GM06990 (cell line): ENCODE measurements around the gene RECK.
"Not testable (repeated sequence)": the region's sequence is repeated elsewhere in the genome, so short reads cannot be mapped to it uniquely, and the experiment has no call there.

Source experiments
- DNase-seq: peaks from one replicate; pipeline ENCODE4 v3.0.0-alpha.2; 2011; ENCODE audit not compliant: insufficient read length; ENCODE audit errors: extremely low read depth
- H3K27me3 ChIP-seq: replicated peaks from 2 replicates; pipeline ENCODE4 v1.6.0; 2011; ENCODE audit warnings: low read length; ENCODE audit not compliant: control insufficient read depth, insufficient read depth
- H3K36me3 ChIP-seq: 2 replicates; pipeline ENCODE4 v1.5.1; 2011; ENCODE audit warnings: low read length; ENCODE audit not compliant: control insufficient read depth, insufficient read depth
- H3K4me3 ChIP-seq: replicated peaks from 2 replicates; pipeline ENCODE4 v1.5.1; 2011; ENCODE audit warnings: low read depth, mild to moderate bottlenecking, control low read depth, low read length
- TF ChIP-seq, protein P1 (sequence below): IDR thresholded peaks from 2 replicates; pipeline ENCODE4 v1.5.1; 2011; ENCODE audit warnings: low read length, control low read depth, mild to moderate bottlenecking, inconsistent platforms; ENCODE audit not compliant: insufficient read depth, poor library complexity, severe bottlenecking

Gene RECK, protein sequence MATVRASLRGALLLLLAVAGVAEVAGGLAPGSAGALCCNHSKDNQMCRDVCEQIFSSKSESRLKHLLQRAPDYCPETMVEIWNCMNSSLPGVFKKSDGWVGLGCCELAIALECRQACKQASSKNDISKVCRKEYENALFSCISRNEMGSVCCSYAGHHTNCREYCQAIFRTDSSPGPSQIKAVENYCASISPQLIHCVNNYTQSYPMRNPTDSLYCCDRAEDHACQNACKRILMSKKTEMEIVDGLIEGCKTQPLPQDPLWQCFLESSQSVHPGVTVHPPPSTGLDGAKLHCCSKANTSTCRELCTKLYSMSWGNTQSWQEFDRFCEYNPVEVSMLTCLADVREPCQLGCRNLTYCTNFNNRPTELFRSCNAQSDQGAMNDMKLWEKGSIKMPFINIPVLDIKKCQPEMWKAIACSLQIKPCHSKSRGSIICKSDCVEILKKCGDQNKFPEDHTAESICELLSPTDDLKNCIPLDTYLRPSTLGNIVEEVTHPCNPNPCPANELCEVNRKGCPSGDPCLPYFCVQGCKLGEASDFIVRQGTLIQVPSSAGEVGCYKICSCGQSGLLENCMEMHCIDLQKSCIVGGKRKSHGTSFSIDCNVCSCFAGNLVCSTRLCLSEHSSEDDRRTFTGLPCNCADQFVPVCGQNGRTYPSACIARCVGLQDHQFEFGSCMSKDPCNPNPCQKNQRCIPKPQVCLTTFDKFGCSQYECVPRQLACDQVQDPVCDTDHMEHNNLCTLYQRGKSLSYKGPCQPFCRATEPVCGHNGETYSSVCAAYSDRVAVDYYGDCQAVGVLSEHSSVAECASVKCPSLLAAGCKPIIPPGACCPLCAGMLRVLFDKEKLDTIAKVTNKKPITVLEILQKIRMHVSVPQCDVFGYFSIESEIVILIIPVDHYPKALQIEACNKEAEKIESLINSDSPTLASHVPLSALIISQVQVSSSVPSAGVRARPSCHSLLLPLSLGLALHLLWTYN

DNA sequence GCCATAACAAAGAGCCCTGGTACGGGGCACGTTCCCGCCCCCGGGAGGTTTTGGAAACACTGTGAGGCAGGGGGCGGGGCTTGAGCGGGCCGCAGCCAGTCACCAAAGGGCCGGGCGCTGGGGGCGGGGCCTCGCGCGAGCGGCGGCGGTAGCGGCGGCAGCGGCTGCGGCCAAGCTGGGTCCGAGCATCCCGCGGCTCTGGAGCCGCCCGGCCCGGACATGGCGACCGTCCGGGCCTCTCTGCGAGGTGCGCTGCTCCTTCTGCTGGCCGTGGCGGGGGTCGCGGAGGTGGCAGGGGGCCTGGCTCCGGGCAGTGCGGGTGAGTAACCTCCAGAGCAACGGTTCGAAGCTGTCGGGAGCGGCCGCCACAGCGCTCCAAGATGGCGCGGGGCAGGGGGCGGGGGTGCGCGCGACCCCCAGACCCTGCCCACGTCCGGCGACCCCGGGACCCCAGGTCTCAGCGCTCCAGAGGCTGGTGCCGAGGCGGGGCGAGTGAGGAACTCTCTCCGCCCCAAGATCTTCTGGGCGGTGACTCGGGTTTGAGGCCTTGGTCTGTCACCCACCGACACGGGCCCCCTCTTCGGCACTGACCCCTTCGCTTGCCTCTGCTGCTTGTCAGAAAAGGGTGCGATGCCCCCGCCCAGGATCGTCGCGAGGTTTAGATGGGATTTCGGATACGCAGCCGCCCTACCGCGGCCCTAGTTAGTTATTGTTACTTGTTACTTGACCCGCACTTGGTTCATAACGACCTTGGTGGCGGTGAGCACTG lies at the start of gene RECK:
Gene RECK, plus strand, starts transcription at position 134 of the 769 bp plus-strand sequence. Its CDS starts 86 bp downstream, at position 220.
- DNase-seq: peak; percentile 77
- TF ChIP-seq, protein P1, sequence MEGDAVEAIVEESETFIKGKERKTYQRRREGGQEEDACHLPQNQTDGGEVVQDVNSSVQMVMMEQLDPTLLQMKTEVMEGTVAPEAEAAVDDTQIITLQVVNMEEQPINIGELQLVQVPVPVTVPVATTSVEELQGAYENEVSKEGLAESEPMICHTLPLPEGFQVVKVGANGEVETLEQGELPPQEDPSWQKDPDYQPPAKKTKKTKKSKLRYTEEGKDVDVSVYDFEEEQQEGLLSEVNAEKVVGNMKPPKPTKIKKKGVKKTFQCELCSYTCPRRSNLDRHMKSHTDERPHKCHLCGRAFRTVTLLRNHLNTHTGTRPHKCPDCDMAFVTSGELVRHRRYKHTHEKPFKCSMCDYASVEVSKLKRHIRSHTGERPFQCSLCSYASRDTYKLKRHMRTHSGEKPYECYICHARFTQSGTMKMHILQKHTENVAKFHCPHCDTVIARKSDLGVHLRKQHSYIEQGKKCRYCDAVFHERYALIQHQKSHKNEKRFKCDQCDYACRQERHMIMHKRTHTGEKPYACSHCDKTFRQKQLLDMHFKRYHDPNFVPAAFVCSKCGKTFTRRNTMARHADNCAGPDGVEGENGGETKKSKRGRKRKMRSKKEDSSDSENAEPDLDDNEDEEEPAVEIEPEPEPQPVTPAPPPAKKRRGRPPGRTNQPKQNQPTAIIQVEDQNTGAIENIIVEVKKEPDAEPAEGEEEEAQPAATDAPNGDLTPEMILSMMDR: no peak
- no peaks in the 10 kb centered on the region for H3K27me3 ChIP-seq
- H3K4me3 ChIP-seq: peak within 1 kb of the TSS; percentile 84
- H3K36me3 ChIP-seq: no peaks in the 10 kb centered on the region

DNA sequence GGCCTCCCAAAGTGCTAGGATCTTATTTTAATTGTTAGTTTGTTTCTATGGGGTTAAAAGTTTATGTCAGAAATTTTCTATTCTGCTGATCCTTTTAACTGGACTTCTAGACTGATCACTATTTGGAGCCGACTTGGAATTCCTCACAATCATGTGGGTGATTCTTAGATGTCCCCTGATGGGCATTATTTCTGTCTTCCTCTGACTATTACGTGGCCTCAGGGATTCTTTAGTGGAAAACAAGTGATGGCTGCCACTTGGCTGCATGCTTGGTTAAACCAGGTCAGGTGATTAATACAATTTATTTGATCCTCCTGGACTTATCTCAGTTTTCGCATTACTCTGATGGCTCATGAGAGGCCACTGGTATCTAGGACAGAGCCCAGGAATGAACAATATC lies 46.6 kb upstream of the RECK start:
- no peaks in the 10 kb centered on the region for H3K36me3 ChIP-seq
- DNase-seq: no peak

DNA sequence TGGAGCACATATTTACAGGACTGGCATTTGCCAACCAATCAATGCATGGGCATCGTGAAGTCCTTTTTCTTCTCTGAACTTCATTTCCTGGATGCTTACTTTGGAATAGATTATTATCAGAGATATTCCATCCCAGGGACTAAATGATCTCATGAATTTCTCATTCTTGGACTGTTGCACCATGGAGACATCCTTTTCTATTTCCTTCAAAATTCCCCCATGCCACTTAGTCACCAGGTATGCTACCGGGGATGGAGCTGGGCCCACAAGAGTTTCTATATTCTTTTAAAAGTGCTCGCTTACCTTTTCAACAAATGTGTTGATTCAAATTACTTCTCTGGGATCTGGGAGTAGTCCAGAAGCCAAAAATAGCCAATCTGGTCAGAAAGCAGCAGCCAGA lies 43.6 kb upstream of the RECK start:
- DNase-seq, H3K36me3 ChIP-seq, H3K27me3 ChIP-seq, H3K4me3 ChIP-seq: not testable (repeated sequence)

More for the DNA sequence above, 46.6 kb upstream of the RECK start:
- H3K27me3 ChIP-seq: peaks cover 1% of the 10 kb centered on the region; the same call in 1 of the 2 replicates
- no peak overlapping the region for H3K4me3 ChIP-seq
- TF ChIP-seq, protein P1: no peak

DNA sequence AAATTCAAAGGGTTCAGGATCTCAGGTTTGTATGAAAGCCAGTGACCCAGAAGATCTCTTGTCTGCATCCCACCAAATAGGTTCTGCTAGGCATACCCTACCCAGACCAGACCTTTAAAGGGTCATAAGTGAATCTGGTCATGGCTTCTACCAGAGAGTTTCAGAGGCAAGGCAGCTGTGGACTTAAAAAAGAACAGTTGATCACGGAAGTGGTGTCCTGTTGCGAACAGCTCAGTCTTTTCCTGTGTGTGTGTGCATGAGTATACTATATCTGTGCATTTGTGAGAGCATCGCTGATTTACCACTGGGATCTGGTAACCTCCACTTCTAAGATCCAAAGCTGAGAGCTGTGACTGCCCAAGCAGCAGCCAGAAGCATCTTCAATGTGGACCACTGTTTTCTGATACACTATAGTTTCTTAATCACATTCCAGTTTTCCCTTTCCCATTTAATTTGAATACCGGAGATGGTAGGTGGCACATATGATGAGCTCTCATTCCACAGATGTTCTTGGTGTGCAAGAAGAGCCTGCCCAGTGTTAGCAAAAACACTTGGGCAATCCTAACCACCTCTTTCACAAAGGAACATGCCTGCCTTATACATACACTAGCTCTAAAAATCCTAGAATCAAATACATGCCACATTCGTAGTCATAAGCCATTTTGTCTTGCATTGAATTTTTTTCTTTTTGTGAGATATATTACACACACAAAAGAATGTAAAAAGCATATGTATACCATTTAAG lies 42.6 kb upstream of the RECK start:
- Histone ChIP-seq H3K36me3 (no peaks in the 10 kb centered on the region), H3K4me3 (no peak overlapping the region), H3K27me3 (peaks cover 1% of the 10 kb centered on the region; the same call in 1 of the 2 replicates)
- no peak for DNase-seq
- TF ChIP-seq, protein P1: no peak

DNA sequence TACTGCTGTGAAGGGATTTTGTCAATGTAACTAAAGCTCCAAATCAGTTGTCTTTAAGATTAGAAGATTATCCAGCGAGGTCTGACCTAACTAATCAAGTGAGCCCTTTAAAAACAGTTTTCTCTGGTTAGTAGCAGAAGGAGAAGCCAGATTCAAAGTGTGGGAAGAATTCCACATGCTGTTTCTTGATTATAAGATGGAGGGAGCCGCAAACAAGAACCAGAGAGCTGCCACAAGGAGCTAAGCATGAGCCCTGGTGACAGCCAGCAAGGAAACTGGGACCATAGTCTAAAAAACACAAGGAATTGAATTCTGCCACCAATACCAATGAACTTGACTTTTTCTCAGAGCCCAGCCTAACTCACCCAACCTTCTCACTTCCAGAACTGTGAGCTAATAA lies 41.8 kb upstream of the RECK start:
- peaks cover 3% of the 10 kb centered on the region for H3K27me3 ChIP-seq
- DNase-seq: no peak
- TF ChIP-seq, protein P1: no peak
- no peak overlapping the region for H3K4me3 ChIP-seq
- no peaks in the 10 kb centered on the region for H3K36me3 ChIP-seq
